Mesendoderm (in vitro differentiated cells): ENCODE data around the gene RAB6A.
A peak's percentile ranks its signal among the peaks of the same experiment; 100 is the strongest.
"Not testable (repeated sequence)": the region's sequence is repeated elsewhere in the genome, so short reads cannot be mapped to it uniquely, and the experiment has no call there.

ENCODE experiments used
- DNase-seq: peaks from one replicate; pipeline ENCODE4 v3.0.0; 2013
- H2AK5ac ChIP-seq: 2 replicates; pipeline ENCODE4 v1.6.1; 2013; ENCODE audit warnings: low read length, inconsistent platforms
- H2BK120ac ChIP-seq: 2 replicates; pipeline ENCODE4 v1.6.1; 2013; ENCODE audit warnings: low read depth, mild to moderate bottlenecking, low read length, moderate library complexity, mixed read lengths
- H2BK15ac ChIP-seq: replicated peaks from 2 replicates; pipeline ENCODE4 v1.6.1; 2013; ENCODE audit warnings: low read depth, mild to moderate bottlenecking, moderate library complexity
- H2BK5ac ChIP-seq: 2 replicates; pipeline ENCODE4 v1.6.1; 2013; ENCODE audit warnings: low read length, inconsistent platforms
- H3K18ac ChIP-seq: 2 replicates; pipeline ENCODE4 v1.6.1; 2013; ENCODE audit warnings: mild to moderate bottlenecking, low read length, mixed read lengths
- H3K23ac ChIP-seq: one replicate; pipeline ENCODE4 v1.6.1; 2013; ENCODE audit warnings: low read length
- H3K27ac ChIP-seq: 2 replicates; pipeline ENCODE4 v1.5.1; 2013; ENCODE audit warnings: low read depth, mild to moderate bottlenecking, inconsistent platforms, low read length, moderate library complexity
- H3K27me3 ChIP-seq: 2 replicates; pipeline ENCODE4 v1.6.1; 2013; ENCODE audit warnings: low read length, control low read depth, mild to moderate bottlenecking, inconsistent platforms; ENCODE audit not compliant: insufficient read depth, poor library complexity
- H3K36me3 ChIP-seq: 2 replicates; pipeline ENCODE4 v1.6.1; 2013; ENCODE audit warnings: low read length, inconsistent platforms; ENCODE audit not compliant: control insufficient read depth, insufficient read depth
- H3K4ac ChIP-seq: one replicate; pipeline ENCODE4 v1.6.1; 2013; ENCODE audit warnings: low read depth, mild to moderate bottlenecking, low read length, moderate library complexity
- H3K4me1 ChIP-seq: 2 replicates; pipeline ENCODE4 v1.6.1; 2013; ENCODE audit warnings: low read depth, low read length, inconsistent platforms; ENCODE audit not compliant: control insufficient read depth
- H3K4me2 ChIP-seq: 2 replicates; pipeline ENCODE4 v1.6.1; 2013; ENCODE audit warnings: low read length
- H3K4me3 ChIP-seq: 2 replicates; pipeline ENCODE4 v1.5.1; 2013; ENCODE audit warnings: mild to moderate bottlenecking, low read length
- H3K56ac ChIP-seq: one replicate; pipeline ENCODE4 v1.6.1; 2013; ENCODE audit warnings: low read length
- H3K79me1 ChIP-seq: 2 replicates; pipeline ENCODE4 v1.6.1; 2013; ENCODE audit warnings: low read length, inconsistent platforms
- H3K79me2 ChIP-seq: 2 replicates; pipeline ENCODE4 v1.6.1; 2013; ENCODE audit warnings: mild to moderate bottlenecking, low read length; ENCODE audit not compliant: control insufficient read depth, insufficient read depth
- H3K9ac ChIP-seq: 2 replicates; pipeline ENCODE4 v1.6.1; 2013; ENCODE audit warnings: low read length, inconsistent platforms
- H4K5ac ChIP-seq: one replicate; pipeline ENCODE4 v1.6.1; 2013; ENCODE audit warnings: low read length
- H4K8ac ChIP-seq: one replicate; pipeline ENCODE4 v1.6.1; 2013; ENCODE audit warnings: low read depth, mild to moderate bottlenecking, control low read depth, low read length, moderate library complexity
- WGBS: extraction: QIAGEN DNeasy Blood & Tissue Kit; methylation state at CpG from one replicate; pipeline ENCODE4 v1.1.7; 2013; ENCODE audit warnings: low lambda C conversion rate, missing lambda C conversion rate; ENCODE audit not compliant: insufficient coverage; ENCODE audit errors: extremely low coverage; 5-methylcytosine and 5-hydroxymethylcytosine counted together

Gene RAB6A

GRCh38 chr11:73783483-73784020 lies 22.7 kb upstream of the RAB6A start:
- Histone ChIP-seq H2BK120ac (no peak overlapping the region), H3K27ac (peak overlapping the region; percentile 59), H3K79me2 (no peaks in the 10 kb centered on the region), H3K27me3 (no peaks in the 10 kb centered on the region), H3K23ac (no peak overlapping the region), H3K56ac (no peak overlapping the region), H4K5ac (no peak overlapping the region), H2BK15ac (peak overlapping the region; percentile 58), H3K4me1 (no peaks in the 10 kb centered on the region), H2AK5ac (no peak overlapping the region), H3K4ac (no peak overlapping the region), H3K4me3 (no peak overlapping the region), H3K9ac (no peak overlapping the region), H2BK5ac (no peak overlapping the region), H3K36me3 (no peaks in the 10 kb centered on the region), H3K18ac (peak overlapping the region; percentile 53), H3K4me2 (no peak overlapping the region), H4K8ac (no peak overlapping the region), H3K79me1 (no peaks in the 10 kb centered on the region)
- peak; percentile 45 for DNase-seq
- WGBS = no CpG with 5 or more reads among the region's 5 CpGs

GRCh38 chr11:73781303-73781702 lies 20.4 kb upstream of the RAB6A start:
- H3K56ac ChIP-seq = no peak overlapping the region
- H3K4me2 ChIP-seq = no peak overlapping the region
- no peaks in the 10 kb centered on the region for H3K36me3 ChIP-seq
- no peak overlapping the region for H4K8ac ChIP-seq
- H3K27ac ChIP-seq = no peak overlapping the region
- no peaks in the 10 kb centered on the region for H3K79me1 ChIP-seq
- no peak overlapping the region for H3K23ac ChIP-seq
- H3K4me1 ChIP-seq = no peaks in the 10 kb centered on the region
- peak overlapping the region; percentile 83 for H2BK120ac ChIP-seq
- H3K27me3 ChIP-seq = no peaks in the 10 kb centered on the region
- no peak for DNase-seq
- no peak overlapping the region for H4K5ac ChIP-seq
- WGBS = no CpG with 5 or more reads among the region's 6 CpGs
- H3K4ac ChIP-seq = no peak overlapping the region
- H3K9ac ChIP-seq = no peak overlapping the region
- H3K4me3 ChIP-seq = no peak overlapping the region
- H2AK5ac ChIP-seq = no peak overlapping the region
- no peaks in the 10 kb centered on the region for H3K79me2 ChIP-seq
- H2BK5ac ChIP-seq = no peak overlapping the region
- H2BK15ac ChIP-seq = no peak overlapping the region
- H3K18ac ChIP-seq = no peak overlapping the region

- no CpG with 5 or more reads among the region's 30 CpGs for WGBS
- Histone ChIP-seq H2BK120ac (peak overlapping the region; percentile 33), H3K9ac (peak overlapping the region; percentile 64)
These were observed 18.4 kb upstream of the RAB6A start for GRCh38 chr11:73779084-73779902.

GRCh38 chr11:73770811-73771210 lies 9.9 kb upstream of the RAB6A start:
- not testable (repeated sequence) for H3K4me3 ChIP-seq, H3K9ac ChIP-seq, H4K5ac ChIP-seq, H3K56ac ChIP-seq, H2BK5ac ChIP-seq, DNase-seq, H2BK120ac ChIP-seq, H3K4me1 ChIP-seq, H3K4me2 ChIP-seq, H2BK15ac ChIP-seq, H4K8ac ChIP-seq, H3K36me3 ChIP-seq, H3K79me1 ChIP-seq, H3K27ac ChIP-seq, H3K23ac ChIP-seq, H3K18ac ChIP-seq, H3K4ac ChIP-seq, H3K27me3 ChIP-seq, H2AK5ac ChIP-seq, H3K79me2 ChIP-seq
- WGBS = no CpG with 5 or more reads among the region's 7 CpGs

More at GRCh38 chr11:73779084-73779902, 18.4 kb upstream of the RAB6A start:
- no peak overlapping the region for H3K23ac ChIP-seq
- H4K5ac ChIP-seq = no peak overlapping the region
- H2BK5ac ChIP-seq = no peak overlapping the region
- peak; percentile 100 for DNase-seq
- no peaks in the 10 kb centered on the region for H3K4me1 ChIP-seq
- no peaks in the 10 kb centered on the region for H3K79me1 ChIP-seq
- H2AK5ac ChIP-seq = no peak overlapping the region
- no peaks in the 10 kb centered on the region for H3K36me3 ChIP-seq
- no peak overlapping the region for H4K8ac ChIP-seq
- H3K79me2 ChIP-seq = no peaks in the 10 kb centered on the region
- peak overlapping the region; percentile 54 for H3K18ac ChIP-seq
- H3K27me3 ChIP-seq = no peaks in the 10 kb centered on the region
- peak overlapping the region; percentile 21 for H3K4me2 ChIP-seq
- H3K27ac ChIP-seq = peak overlapping the region; percentile 89
- H3K4ac ChIP-seq = no peak overlapping the region
- H3K56ac ChIP-seq = peak overlapping the region; percentile 80
- peak overlapping the region; percentile 19 for H3K4me3 ChIP-seq
- H2BK15ac ChIP-seq = no peak overlapping the region

GRCh38 chr11:73766763-73767162 lies 5.9 kb upstream of the RAB6A start:
- Histone ChIP-seq H2BK120ac (no peak overlapping the region), H3K36me3 (no peaks in the 10 kb centered on the region), H3K79me2 (no peaks in the 10 kb centered on the region), H3K9ac (no peak overlapping the region), H3K4me3 (no peak overlapping the region), H2AK5ac (no peak overlapping the region), H3K18ac (no peak overlapping the region), H3K4me2 (no peak overlapping the region), H3K56ac (no peak overlapping the region), H3K27ac (no peak overlapping the region), H3K27me3 (no peaks in the 10 kb centered on the region), H4K8ac (no peak overlapping the region), H3K23ac (no peak overlapping the region), H4K5ac (no peak overlapping the region), H2BK5ac (no peak overlapping the region), H2BK15ac (no peak overlapping the region), H3K4me1 (no peaks in the 10 kb centered on the region), H3K79me1 (no peaks in the 10 kb centered on the region), H3K4ac (no peak overlapping the region)
- no peak for DNase-seq
- no CpG with 5 or more reads among the region's 1 CpG for WGBS
